ENCODE measurements around the gene METTL4. TPM values are rescaled to one million over a fixed set of nuclear protein-coding genes. Genes with fewer than 3 reads are reported as not detected.
A peak's percentile ranks its signal among the peaks of the same experiment; 100 is the strongest.

Gene METTL4
- total RNA-seq, 1 donor from 2014 or later = 18.4 TPM

DNA sequence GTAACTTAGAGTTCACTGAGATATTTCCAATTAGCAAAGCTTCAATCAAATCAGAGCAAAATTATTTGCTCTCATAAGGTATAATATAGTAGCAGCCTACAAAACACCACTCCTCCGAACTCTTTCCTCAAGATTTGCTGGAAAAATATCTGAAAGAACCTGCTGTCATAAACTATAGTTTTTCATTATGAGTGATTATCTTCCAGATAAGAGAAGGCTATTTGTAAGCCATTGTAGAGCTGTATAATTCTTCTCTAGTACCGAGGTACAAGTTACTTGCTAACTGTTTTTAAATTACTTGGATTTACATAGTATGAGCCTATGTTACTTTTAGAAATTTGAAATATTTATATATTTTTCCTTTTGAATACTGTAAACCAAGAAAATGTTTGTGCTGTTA, 2.1 kb upstream of the METTL4 start:
- Mint-ChIP-seq H3K9me3 (no peaks in the 10 kb centered on the region), H3K27me3 (no peaks in the 10 kb centered on the region), H3K4me1 (peaks cover 52% of the 10 kb centered on the region), H3K27ac (peak overlapping the region; percentile 82), H3K36me3 (ENCODE audit: low read depth) (peaks cover 33% of the 10 kb centered on the region), H3K4me3 (peak overlapping the region; percentile 97)
- intact Hi-C loops (cut with micrococcal nuclease) = loop anchor here (2.0 to 5.0 kb wide), 4 partner anchors 13 to 687 kb away; partner anchors contain the start of gene EMILIN2
- no peak for DNase-seq

GRCh38 chr18:2572892-2573291, 1.6 kb upstream of the METTL4 start:
- no peaks in the 10 kb centered on the region for H3K27me3 Mint-ChIP-seq
- DNase-seq = no peak
- peaks cover 50% of the 10 kb centered on the region for H3K4me1 Mint-ChIP-seq
- intact Hi-C loops (cut with micrococcal nuclease) = loop anchor here (2.0 to 5.0 kb wide), 4 partner anchors 14 to 688 kb away; partner anchors contain the start of gene EMILIN2
- peak overlapping the region; percentile 97 for H3K4me3 Mint-ChIP-seq
- peaks cover 30% of the 10 kb centered on the region for H3K36me3 Mint-ChIP-seq (ENCODE audit: low read depth)
- no peaks in the 10 kb centered on the region for H3K9me3 Mint-ChIP-seq
- H3K27ac Mint-ChIP-seq = peak overlapping the region; percentile 82

DNA sequence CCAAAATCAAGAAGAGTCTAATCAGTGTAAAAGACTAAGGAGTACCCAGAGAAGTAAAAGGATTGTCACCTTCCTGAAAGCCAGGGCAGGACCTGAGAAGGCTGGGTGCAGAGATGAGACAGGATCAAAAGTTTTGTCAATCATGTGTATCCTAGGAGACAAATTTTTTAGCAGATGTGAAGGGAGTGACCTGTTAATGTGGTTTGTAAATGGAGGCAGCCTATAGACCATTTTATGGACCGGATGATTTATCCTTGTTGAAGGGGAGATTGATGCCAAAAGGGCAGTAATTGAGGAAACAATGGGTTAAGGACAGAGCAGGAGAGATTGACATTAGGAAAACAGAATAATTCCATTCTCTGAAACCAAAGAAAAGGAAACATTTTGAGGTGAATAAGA, 865 bp upstream of the METTL4 start:
- Mint-ChIP-seq H3K4me3 (peak overlapping the region; percentile 97), H3K36me3 (ENCODE audit: low read depth) (peaks cover 26% of the 10 kb centered on the region), H3K9me3 (no peaks in the 10 kb centered on the region), H3K4me1 (peaks cover 48% of the 10 kb centered on the region), H3K27ac (peak overlapping the region; percentile 98), H3K27me3 (no peaks in the 10 kb centered on the region)
- DNase-seq = peak; percentile 72
- intact Hi-C loops (cut with micrococcal nuclease) = loop anchor here (2.0 to 5.0 kb wide), 4 partner anchors 15 to 689 kb away; partner anchors contain the start of gene EMILIN2

DNA sequence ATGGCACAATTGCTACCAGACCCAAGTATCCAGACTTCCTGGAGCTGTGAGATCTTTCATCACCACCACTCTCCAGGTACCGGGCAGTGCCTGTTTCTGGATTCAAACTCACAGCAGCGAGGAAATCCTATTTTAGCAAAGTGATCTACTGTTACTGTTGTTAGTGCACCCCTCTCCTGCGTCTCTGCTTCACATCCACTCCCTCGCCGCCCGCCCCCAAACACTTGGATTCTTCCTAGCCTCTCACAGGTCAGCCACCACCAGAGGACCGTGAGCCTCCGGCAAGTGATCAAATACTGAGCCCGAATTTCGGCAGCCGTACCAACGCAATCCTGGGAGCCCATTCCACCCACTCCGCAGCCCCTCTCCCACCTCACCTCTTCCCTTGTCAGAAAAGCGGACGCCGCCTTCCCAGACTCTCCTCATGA, 519 bp downstream of the METTL4 start:
- H3K27me3 Mint-ChIP-seq = no peaks in the 10 kb centered on the region
- intact Hi-C loops (cut with micrococcal nuclease) = loop anchor here (1.0 to 5.0 kb wide), 5 partner anchors 34 to 387 kb away; partner anchors contain the start of gene EMILIN2
- H3K4me3 Mint-ChIP-seq = peak overlapping the region; percentile 97
- H3K36me3 Mint-ChIP-seq (ENCODE audit: low read depth) = peaks cover 26% of the 10 kb centered on the region
- no peaks in the 10 kb centered on the region for H3K9me3 Mint-ChIP-seq
- H3K27ac Mint-ChIP-seq = peak overlapping the region; percentile 98
- peaks cover 45% of the 10 kb centered on the region for H3K4me1 Mint-ChIP-seq
- peak; percentile 87 for DNase-seq

DNA sequence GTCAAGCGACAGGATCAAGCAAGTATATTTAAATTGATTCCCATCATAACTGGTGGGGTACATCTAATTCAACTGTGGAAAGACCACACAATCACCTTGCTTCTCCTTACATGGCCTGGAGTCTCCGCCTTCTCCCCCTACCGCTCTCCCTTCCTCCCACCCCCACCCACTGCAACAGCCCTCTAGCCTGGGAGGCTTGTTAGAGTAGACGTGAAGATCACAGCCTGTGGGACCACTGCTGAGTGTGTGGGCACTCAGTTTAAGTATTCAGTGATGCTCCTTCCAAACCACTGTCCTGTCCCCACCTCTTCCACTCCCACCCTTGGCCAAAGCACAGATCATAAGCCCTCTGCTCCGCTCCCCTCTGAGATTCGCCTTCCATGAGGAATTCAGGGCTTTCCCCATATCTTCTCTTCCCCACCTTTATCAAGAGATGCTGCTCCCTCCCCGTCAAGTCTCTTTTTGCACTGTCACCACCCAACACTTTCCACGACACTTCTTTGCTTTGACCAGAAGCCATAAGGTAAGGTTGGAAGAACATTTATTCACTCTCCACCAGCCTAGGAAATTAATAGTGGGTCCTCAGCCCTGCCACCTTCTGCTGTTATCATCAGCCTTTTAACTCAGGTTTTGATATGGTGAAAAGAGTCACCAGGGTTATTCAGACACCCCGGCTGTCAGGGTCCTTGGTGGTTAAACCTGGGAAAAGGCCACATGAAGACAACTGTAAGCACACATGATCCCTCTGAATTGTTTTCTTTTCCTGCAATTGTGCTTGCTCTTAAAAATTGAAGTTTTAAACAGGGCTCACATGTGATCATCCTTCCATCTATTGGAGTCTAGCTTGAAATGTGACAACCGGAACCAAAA, 1.7 kb downstream of the METTL4 start:
- no peaks in the 10 kb centered on the region for H3K9me3 Mint-ChIP-seq
- intact Hi-C loops (cut with micrococcal nuclease) = loop anchor here (2.0 to 5.0 kb wide), 4 partner anchors 35 to 388 kb away; partner anchors contain the start of gene EMILIN2
- no peak for DNase-seq
- no peaks in the 10 kb centered on the region for H3K27me3 Mint-ChIP-seq
- peaks cover 27% of the 10 kb centered on the region for H3K36me3 Mint-ChIP-seq (ENCODE audit: low read depth)
- peaks cover 46% of the 10 kb centered on the region for H3K4me1 Mint-ChIP-seq
- peak overlapping the region; percentile 97 for H3K4me3 Mint-ChIP-seq
- H3K27ac Mint-ChIP-seq = no peak overlapping the region

DNA sequence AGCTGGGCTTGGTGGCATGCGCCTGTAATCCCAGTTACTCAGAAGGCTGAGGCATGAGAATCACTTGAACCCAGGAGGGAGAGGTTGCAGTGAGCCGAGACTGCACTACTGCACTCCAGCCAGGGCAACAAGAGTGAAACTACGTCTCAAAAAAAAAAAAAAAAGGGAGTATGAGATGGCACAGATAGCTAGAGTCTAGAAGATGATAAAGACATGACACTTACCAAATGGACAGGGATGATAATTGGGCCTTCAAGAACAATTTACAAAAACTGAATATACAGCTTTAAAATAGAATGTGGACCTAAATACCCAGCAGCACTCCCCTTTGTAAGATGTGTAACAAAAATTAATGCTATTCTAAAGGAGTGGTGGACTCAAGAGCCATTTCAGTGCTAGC, 2.7 kb downstream of the METTL4 start:
- H3K4me3 Mint-ChIP-seq = no peak overlapping the region
- intact Hi-C loops (cut with micrococcal nuclease) = no loop called here
- H3K9me3 Mint-ChIP-seq = no peaks in the 10 kb centered on the region
- H3K36me3 Mint-ChIP-seq (ENCODE audit: low read depth) = peaks cover 24% of the 10 kb centered on the region
- no peak for DNase-seq
- H3K4me1 Mint-ChIP-seq = peaks cover 42% of the 10 kb centered on the region
- no peak overlapping the region for H3K27ac Mint-ChIP-seq
- H3K27me3 Mint-ChIP-seq = no peaks in the 10 kb centered on the region

DNA sequence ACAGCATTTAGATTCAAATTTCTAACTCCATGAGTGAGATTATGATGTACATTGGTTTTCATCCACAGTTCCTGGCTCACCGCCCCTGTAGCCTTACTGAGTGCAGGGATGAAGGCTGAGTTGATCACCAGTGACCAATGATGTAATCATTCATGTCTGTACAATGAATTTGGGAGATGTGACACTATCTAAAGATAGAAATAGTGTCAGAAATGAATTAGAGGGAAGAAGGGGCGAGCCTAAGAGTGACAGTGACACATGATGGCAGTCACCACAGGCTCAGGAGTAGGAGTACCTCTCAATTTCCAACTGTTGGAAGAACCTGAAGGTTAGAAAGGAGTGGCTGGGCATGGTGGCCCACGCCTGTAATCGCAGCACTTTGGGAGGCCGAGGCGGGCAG, 3.2 kb downstream of the METTL4 start:
- Mint-ChIP-seq H3K9me3 (no peaks in the 10 kb centered on the region), H3K4me3 (no peak overlapping the region), H3K27me3 (no peaks in the 10 kb centered on the region), H3K36me3 (ENCODE audit: low read depth) (peaks cover 26% of the 10 kb centered on the region), H3K4me1 (peaks cover 39% of the 10 kb centered on the region), H3K27ac (no peak overlapping the region)
- intact Hi-C loops (cut with micrococcal nuclease) = no loop called here
- DNase-seq = no peak

- peaks cover 26% of the 10 kb centered on the region for H3K36me3 Mint-ChIP-seq (ENCODE audit: low read depth)
- H3K27ac Mint-ChIP-seq = no peak overlapping the region
- intact Hi-C loops (cut with micrococcal nuclease) = no loop called here
- no peak overlapping the region for H3K4me3 Mint-ChIP-seq
- DNase-seq = no peak
- H3K4me1 Mint-ChIP-seq = peaks cover 23% of the 10 kb centered on the region
- H3K9me3 Mint-ChIP-seq = no peaks in the 10 kb centered on the region
- H3K27me3 Mint-ChIP-seq = no peaks in the 10 kb centered on the region
Measured at GRCh38 chr18:2564373-2564772, 6.9 kb downstream of the METTL4 start.

DNA sequence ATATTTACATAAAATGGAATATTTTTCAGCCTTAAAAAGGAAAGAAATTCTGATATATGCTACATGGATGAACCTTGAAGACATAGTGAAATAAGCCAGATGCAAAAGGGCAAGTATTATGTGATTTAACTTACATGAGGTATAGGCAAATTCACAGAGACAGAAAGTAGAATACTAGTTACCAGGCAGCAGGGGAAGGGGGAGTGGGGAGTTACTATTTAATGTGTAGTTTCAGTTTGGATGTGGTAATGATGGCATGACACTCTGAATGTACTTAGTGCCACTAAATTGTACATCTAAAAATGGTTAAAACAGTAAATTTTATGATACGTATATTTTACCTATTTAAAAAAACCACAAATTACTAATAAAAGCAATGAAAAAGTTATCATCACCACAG, 12.1 kb downstream of the METTL4 start:
- intact Hi-C loops (cut with micrococcal nuclease) = no loop called here
- Mint-ChIP-seq H3K9me3 (no peaks in the 10 kb centered on the region), H3K36me3 (ENCODE audit: low read depth) (peaks cover 16% of the 10 kb centered on the region), H3K4me1 (no peaks in the 10 kb centered on the region), H3K27me3 (no peaks in the 10 kb centered on the region), H3K27ac (no peak overlapping the region), H3K4me3 (no peak overlapping the region)
- no peak for DNase-seq

- H3K9me3 Mint-ChIP-seq = no peaks in the 10 kb centered on the region
- no peaks in the 10 kb centered on the region for H3K4me1 Mint-ChIP-seq
- no peak for DNase-seq
- no peak overlapping the region for H3K4me3 Mint-ChIP-seq
- H3K27ac Mint-ChIP-seq = no peak overlapping the region
- intact Hi-C loops (cut with micrococcal nuclease) = no loop called here
- peaks cover 12% of the 10 kb centered on the region for H3K36me3 Mint-ChIP-seq (ENCODE audit: low read depth)
- H3K27me3 Mint-ChIP-seq = no peaks in the 10 kb centered on the region
Measured at GRCh38 chr18:2557536-2557935, 13.8 kb downstream of the METTL4 start.

- H3K27me3 Mint-ChIP-seq = no peaks in the 10 kb centered on the region
- no peak overlapping the region for H3K4me3 Mint-ChIP-seq
- peaks cover 12% of the 10 kb centered on the region for H3K36me3 Mint-ChIP-seq (ENCODE audit: low read depth)
- DNase-seq = no peak
- no peaks in the 10 kb centered on the region for H3K9me3 Mint-ChIP-seq
- intact Hi-C loops (cut with micrococcal nuclease) = no loop called here
- no peaks in the 10 kb centered on the region for H3K4me1 Mint-ChIP-seq
- no peak overlapping the region for H3K27ac Mint-ChIP-seq
Measured at GRCh38 chr18:2555895-2556294, 15.4 kb downstream of the METTL4 start.

DNA sequence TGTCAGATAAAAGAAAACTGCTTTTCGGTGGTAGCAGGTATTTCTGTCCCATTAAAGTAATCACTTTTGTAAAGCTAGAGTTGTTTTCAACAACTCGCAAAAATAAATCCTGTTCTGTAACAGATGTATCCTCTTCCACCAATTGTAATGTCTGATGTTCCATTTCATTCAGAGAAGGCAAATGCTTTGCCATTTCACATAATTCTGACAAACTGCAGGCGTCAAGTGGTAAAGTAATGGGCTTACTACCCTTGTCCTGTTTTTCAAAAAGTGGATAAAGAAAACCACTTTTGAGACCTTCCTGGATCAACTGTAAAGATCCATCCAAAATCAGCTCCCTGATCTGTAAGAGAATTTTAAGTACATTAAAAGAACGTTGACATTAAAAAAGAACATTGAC, 16.6 kb downstream of the METTL4 start:
- no peaks in the 10 kb centered on the region for H3K4me1 Mint-ChIP-seq
- H3K36me3 Mint-ChIP-seq (ENCODE audit: low read depth) = peaks cover 15% of the 10 kb centered on the region
- H3K27ac Mint-ChIP-seq = no peak overlapping the region
- H3K9me3 Mint-ChIP-seq = no peaks in the 10 kb centered on the region
- intact Hi-C loops (cut with micrococcal nuclease) = no loop called here
- no peaks in the 10 kb centered on the region for H3K27me3 Mint-ChIP-seq
- DNase-seq = no peak
- H3K4me3 Mint-ChIP-seq = no peak overlapping the region

GRCh38 chr18:2551425-2551824, 19.9 kb downstream of the METTL4 start:
- Mint-ChIP-seq H3K4me3 (no peak overlapping the region), H3K36me3 (ENCODE audit: low read depth) (peaks cover 20% of the 10 kb centered on the region), H3K9me3 (no peaks in the 10 kb centered on the region), H3K27ac (no peak overlapping the region), H3K4me1 (no peaks in the 10 kb centered on the region), H3K27me3 (no peaks in the 10 kb centered on the region)
- intact Hi-C loops (cut with micrococcal nuclease) = no loop called here
- no peak for DNase-seq

GRCh38 chr18:2549462-2549861, 21.8 kb downstream of the METTL4 start:
- Mint-ChIP-seq H3K4me1 (no peaks in the 10 kb centered on the region), H3K36me3 (ENCODE audit: low read depth) (peaks cover 17% of the 10 kb centered on the region), H3K4me3 (no peak overlapping the region), H3K9me3 (no peaks in the 10 kb centered on the region), H3K27ac (no peak overlapping the region), H3K27me3 (no peaks in the 10 kb centered on the region)
- intact Hi-C loops (cut with micrococcal nuclease) = loop anchor here (5.0 kb wide), 1 partner anchor 358 kb away; no protein-coding TSS in a partner anchor
- DNase-seq = no peak

Measured in activated CD4-positive, alpha-beta T cell treated with anti-CD3 and anti-CD28 coated beads, Interleukin-2, amount 10 ng/mL, durations not matched to agents 24 days and 14 days (primary cell).